Lower leg skin (tissue), 4 donors: Measurements from ENCODE around the gene CDH26. TPM values are rescaled to one million over a fixed set of nuclear protein-coding genes. Genes with fewer than 3 reads are reported as not detected.

Source experiments
- DNase-seq, 2 donors: peaks; one replicate each; pipeline ENCODE4 v3.0.0-alpha.2; 2019; ENCODE audit warnings: low spot score in 2 of 2
- H3K4me3 ChIP-seq: fragments of 200-600 bp; sonication (generic); 2 replicates; pipeline ENCODE4 v1.5.1; 2017; ENCODE audit warnings: mild to moderate bottlenecking, low read depth; ENCODE audit not compliant: poor library complexity, severe bottlenecking
- POLR2A ChIP-seq, 2 donors: fragments of 450-650 bp; IDR thresholded peaks; one replicate each; pipeline ENCODE4 v1.6.1; 2016 to 2017; ENCODE audit warnings: antibody characterized with exemption in 2 of 2, mild to moderate bottlenecking in 1 of 2, moderate library complexity in 1 of 2
- WGBS, 2 donors: methylation state at CpG; one replicate each; pipeline ENCODE4 v1.1.5; 2018; 5-methylcytosine and 5-hydroxymethylcytosine counted together
- intact Hi-C: fragments of 100-400 bp; cut with DNase I; formaldehyde crosslinking; loops from one replicate; pipeline ENCODE4 v1.15.0; 2023; ENCODE audit warnings: low total_unique reads
- total RNA-seq, 4 donors: library from RNA; depleted of rRNA; stranded (reverse); fragments of >200 nt; gene quantifications; one replicate each; pipeline ENCODE4 v1.1.0, GENCODE V29; 2016
- TF ChIP-seq, protein P1 (sequence below), 3 donors: fragments of 450-650 bp; IDR thresholded peaks; one replicate each; pipeline ENCODE4 v1.5.1; 2016; ENCODE audit warnings: antibody characterized with exemption in 3 of 3, mild to moderate bottlenecking in 3 of 3, moderate library complexity in 2 of 3

CDH26 gene
- total RNA-seq, 4 donors from 2014 or later = 1.1 to 10.6 (median 1.8) TPM

- TF ChIP-seq, protein P1, sequence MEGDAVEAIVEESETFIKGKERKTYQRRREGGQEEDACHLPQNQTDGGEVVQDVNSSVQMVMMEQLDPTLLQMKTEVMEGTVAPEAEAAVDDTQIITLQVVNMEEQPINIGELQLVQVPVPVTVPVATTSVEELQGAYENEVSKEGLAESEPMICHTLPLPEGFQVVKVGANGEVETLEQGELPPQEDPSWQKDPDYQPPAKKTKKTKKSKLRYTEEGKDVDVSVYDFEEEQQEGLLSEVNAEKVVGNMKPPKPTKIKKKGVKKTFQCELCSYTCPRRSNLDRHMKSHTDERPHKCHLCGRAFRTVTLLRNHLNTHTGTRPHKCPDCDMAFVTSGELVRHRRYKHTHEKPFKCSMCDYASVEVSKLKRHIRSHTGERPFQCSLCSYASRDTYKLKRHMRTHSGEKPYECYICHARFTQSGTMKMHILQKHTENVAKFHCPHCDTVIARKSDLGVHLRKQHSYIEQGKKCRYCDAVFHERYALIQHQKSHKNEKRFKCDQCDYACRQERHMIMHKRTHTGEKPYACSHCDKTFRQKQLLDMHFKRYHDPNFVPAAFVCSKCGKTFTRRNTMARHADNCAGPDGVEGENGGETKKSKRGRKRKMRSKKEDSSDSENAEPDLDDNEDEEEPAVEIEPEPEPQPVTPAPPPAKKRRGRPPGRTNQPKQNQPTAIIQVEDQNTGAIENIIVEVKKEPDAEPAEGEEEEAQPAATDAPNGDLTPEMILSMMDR (IDR thresholded peaks at IDR 0.05) = no peak
- TF ChIP-seq POLR2A (IDR thresholded peaks at IDR 0.05) = no peak
- WGBS, 2 donors = 72 to 90% methylated on average over 2 of the region's 2 CpGs
- no peak for DNase-seq
- intact Hi-C loops = no loop called here
- no peak overlapping the region for H3K4me3 ChIP-seq
These were observed 16.0 kb upstream of the CDH26 start for GRCh38 chr20:59942245-59942644.

- 79% methylated on average over 7 of the region's 7 CpGs for WGBS, 2 donors
- no peak for TF ChIP-seq POLR2A (IDR thresholded peaks at IDR 0.05)
- TF ChIP-seq, protein P1 (IDR thresholded peaks at IDR 0.05) = no peak
- intact Hi-C loops = no loop called here
- no peak overlapping the region for H3K4me3 ChIP-seq
- DNase-seq = no peak
These were observed 13.5 kb upstream of the CDH26 start for GRCh38 chr20:59944726-59945125.

DNA sequence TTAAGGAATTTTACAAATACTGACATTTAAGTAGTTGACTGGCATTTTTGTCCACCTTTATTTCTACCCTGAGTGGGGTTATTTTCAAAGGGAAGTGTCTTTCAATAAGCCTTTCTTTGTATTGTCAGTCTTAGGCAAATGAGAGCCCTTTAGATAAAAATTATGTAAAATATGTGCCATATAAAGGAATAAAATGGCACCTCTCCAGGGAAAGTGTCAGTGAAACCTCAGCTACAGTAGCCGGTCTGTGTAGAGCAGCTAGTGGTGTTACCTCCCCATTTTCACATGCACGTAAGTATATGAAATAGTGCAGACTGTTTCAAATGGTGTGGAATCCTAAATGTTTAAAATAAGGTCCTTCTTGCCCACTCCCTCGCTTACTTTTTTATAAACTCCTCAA, 13.0 kb upstream of the CDH26 start:
- H3K4me3 ChIP-seq = no peak overlapping the region
- intact Hi-C loops = no loop called here
- 44 to 50% methylated on average over 3 of the region's 3 CpGs for WGBS, 2 donors
- TF ChIP-seq, protein P1 (IDR thresholded peaks at IDR 0.05) = no peak
- TF ChIP-seq POLR2A (IDR thresholded peaks at IDR 0.05) = no peak
- no peak for DNase-seq

- no peak for DNase-seq
- intact Hi-C loops = no loop called here
- 74 to 82% methylated on average over 2 of the region's 2 CpGs for WGBS, 2 donors
- TF ChIP-seq, protein P1 (IDR thresholded peaks at IDR 0.05) = no peak
- TF ChIP-seq POLR2A (IDR thresholded peaks at IDR 0.05) = no peak
- no peak overlapping the region for H3K4me3 ChIP-seq
These were observed 12.5 kb upstream of the CDH26 start for GRCh38 chr20:59945731-59946130.

DNA sequence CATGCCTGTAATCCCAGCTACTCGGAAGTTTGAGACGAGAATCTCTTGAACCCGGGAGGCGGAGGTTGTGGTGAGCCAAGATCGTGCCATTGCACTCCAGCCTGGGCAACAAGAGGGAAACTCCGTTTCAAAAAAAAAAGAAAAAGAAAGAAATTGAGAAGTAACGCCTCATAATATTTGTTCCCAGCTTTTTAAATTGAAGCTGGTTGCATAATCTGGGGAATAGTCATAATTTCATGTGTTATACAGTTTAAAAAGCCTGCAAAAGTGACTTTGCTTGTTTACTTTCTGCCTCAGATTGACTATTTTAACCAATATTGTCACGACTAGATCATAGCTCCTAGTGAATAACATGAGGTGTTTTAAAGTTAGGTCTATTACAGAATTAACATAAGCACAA, 10.8 kb upstream of the CDH26 start:
- 76 to 90% methylated on average over 8 of the region's 8 CpGs for WGBS, 2 donors
- no peak for TF ChIP-seq POLR2A (IDR thresholded peaks at IDR 0.05)
- TF ChIP-seq, protein P1 (IDR thresholded peaks at IDR 0.05) = no peak
- intact Hi-C loops = no loop called here
- H3K4me3 ChIP-seq = no peak overlapping the region
- no peak for DNase-seq

DNA sequence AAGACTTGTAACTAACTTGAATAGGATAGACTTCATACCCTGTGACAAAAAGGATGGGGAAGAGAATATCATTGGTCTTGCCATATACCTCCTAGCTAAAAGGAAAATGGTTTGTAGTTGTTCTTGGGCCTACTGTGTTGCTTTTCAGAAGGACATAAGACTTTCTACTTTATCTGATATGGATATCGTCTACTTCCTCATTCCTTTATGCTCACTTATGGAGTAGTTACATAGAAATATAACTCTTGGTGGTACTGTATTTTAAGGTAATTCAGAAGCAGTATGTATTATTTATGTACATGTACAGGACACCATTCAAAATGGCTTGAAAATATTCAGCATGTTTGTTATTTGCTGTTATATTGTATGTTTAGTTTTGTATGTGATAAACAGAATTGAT, 10.0 kb upstream of the CDH26 start:
- intact Hi-C loops = no loop called here
- DNase-seq = no peak
- no peak overlapping the region for H3K4me3 ChIP-seq
- TF ChIP-seq POLR2A (IDR thresholded peaks at IDR 0.05) = no peak
- TF ChIP-seq, protein P1 (IDR thresholded peaks at IDR 0.05) = no peak
- 61 to 70% methylated on average over 1 of the region's 1 CpG for WGBS, 2 donors
